GM18870 (cell line): ENCODE results near the gene ALDH1A3.

Experiments used
- ATAC-seq: cut with Tn5 transposase; IDR thresholded peaks from one replicate; pipeline ENCODE4 v1.9.1; 2021; ENCODE audit warnings: moderate library complexity; ENCODE audit not compliant: unreplicated experiment

The ALDH1A3 gene

GRCh38 chr15:100858294-100858693 lies 21.3 kb upstream of the ALDH1A3 start:
- ATAC-seq = no peak

- no peak for ATAC-seq
Measured at GRCh38 chr15:100859970-100860828, 19.4 kb upstream of the ALDH1A3 start.

- no peak for ATAC-seq
Measured at GRCh38 chr15:100860829-100861510, 18.7 kb upstream of the ALDH1A3 start.

GRCh38 chr15:100861511-100861991 lies 18.1 kb upstream of the ALDH1A3 start:
- no peak for ATAC-seq

GRCh38 chr15:100862162-100862561 lies 17.5 kb upstream of the ALDH1A3 start:
- no peak for ATAC-seq

GRCh38 chr15:100863075-100863795 lies 16.4 kb upstream of the ALDH1A3 start:
- ATAC-seq = no peak

GRCh38 chr15:100863796-100864267 lies 15.8 kb upstream of the ALDH1A3 start:
- ATAC-seq = no peak

GRCh38 chr15:100866386-100867330 lies 13.0 kb upstream of the ALDH1A3 start:
- ATAC-seq = no peak

- ATAC-seq = no peak
Measured at GRCh38 chr15:100867433-100867832, 12.2 kb upstream of the ALDH1A3 start.

- ATAC-seq = no peak
Measured at GRCh38 chr15:100869151-100869999, 10.3 kb upstream of the ALDH1A3 start.

GRCh38 chr15:100873029-100873677 lies 6.5 kb upstream of the ALDH1A3 start:
- ATAC-seq = peak; percentile 67

- no peak for ATAC-seq
Measured at GRCh38 chr15:100875495-100875894, 4.1 kb upstream of the ALDH1A3 start.

- no peak for ATAC-seq
Measured at GRCh38 chr15:100875976-100876375, 3.7 kb upstream of the ALDH1A3 start.

- no peak for ATAC-seq
Measured at GRCh38 chr15:100877551-100877950, 2.1 kb upstream of the ALDH1A3 start.

GRCh38 chr15:100878130-100878529 lies 1.5 kb upstream of the ALDH1A3 start:
- ATAC-seq = no peak

GRCh38 chr15:100878648-100879047 lies 983 bp upstream of the ALDH1A3 start:
- no peak for ATAC-seq

GRCh38 chr15:100879061-100879463 lies 569 bp upstream of the ALDH1A3 start:
- no peak for ATAC-seq

- ATAC-seq = no peak
Measured at GRCh38 chr15:100880139-100880896, 687 bp downstream of the ALDH1A3 start.
